ENCODE results near the gene VASP.

VASP gene

GRCh38 chr19:45473682-45474605, 33.3 kb upstream of the VASP start:
- no peak overlapping the region for H3K4me3 ChIP-seq (ENCODE audit: control insufficient read depth, low read depth, low read length)
- TF ChIP-seq CTCF (conservative IDR thresholded peaks at IDR 0.05; ENCODE audit: control insufficient read depth, insufficient read depth, low read depth, low read length), result no peak
- DNase-seq (ENCODE audit: low read depth), result no peak

- H3K4me3 ChIP-seq (ENCODE audit: control insufficient read depth, low read depth, low read length), result no peak overlapping the region
- TF ChIP-seq CTCF (conservative IDR thresholded peaks at IDR 0.05; ENCODE audit: control insufficient read depth, insufficient read depth, low read depth, low read length), result no peak
- DNase-seq (ENCODE audit: low read depth), result no peak
These were observed 32.4 kb upstream of the VASP start for GRCh38 chr19:45474606-45475521.

- no peak for TF ChIP-seq CTCF (conservative IDR thresholded peaks at IDR 0.05; ENCODE audit: control insufficient read depth, insufficient read depth, low read depth, low read length)
- no peak for DNase-seq (ENCODE audit: low read depth)
- no peak overlapping the region for H3K4me3 ChIP-seq (ENCODE audit: control insufficient read depth, low read depth, low read length)
These were observed 31.6 kb upstream of the VASP start for GRCh38 chr19:45475537-45476291.

GRCh38 chr19:45476304-45476703, 31.0 kb upstream of the VASP start:
- no peak for TF ChIP-seq CTCF (conservative IDR thresholded peaks at IDR 0.05; ENCODE audit: control insufficient read depth, insufficient read depth, low read depth, low read length)
- no peak overlapping the region for H3K4me3 ChIP-seq (ENCODE audit: control insufficient read depth, low read depth, low read length)
- DNase-seq (ENCODE audit: low read depth), result no peak

DNA sequence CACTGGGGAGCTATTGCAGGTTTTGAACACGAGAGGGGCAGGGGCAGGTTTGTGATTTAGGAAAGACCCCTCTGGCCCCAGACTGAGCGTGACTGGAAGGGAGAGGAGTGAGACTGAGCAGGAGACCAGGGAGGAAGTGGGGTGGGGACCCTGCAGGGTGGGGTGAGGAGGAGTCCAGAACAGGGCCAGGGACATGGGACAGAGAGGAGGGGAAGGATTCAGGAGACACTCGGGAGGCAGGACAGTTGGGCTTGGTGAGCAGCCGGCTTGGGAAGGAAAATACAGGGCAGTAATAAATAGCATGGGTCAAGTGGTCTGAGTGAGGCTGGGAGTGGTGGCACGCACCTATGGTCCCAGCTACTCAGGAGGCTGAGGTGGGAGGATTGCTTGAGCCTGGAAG, 30.1 kb upstream of the VASP start:
- no peak overlapping the region for H3K4me3 ChIP-seq (ENCODE audit: control insufficient read depth, low read depth, low read length)
- no peak for DNase-seq (ENCODE audit: low read depth)
- TF ChIP-seq CTCF (conservative IDR thresholded peaks at IDR 0.05; ENCODE audit: control insufficient read depth, insufficient read depth, low read depth, low read length), result no peak
